ENCODE data around the gene RPL5. TPM values are rescaled to one million over a fixed set of nuclear protein-coding genes. Genes with fewer than 3 reads are reported as not detected.
"Not testable (repeated sequence)": the region's sequence is repeated elsewhere in the genome, so short reads cannot be mapped to it uniquely, and the experiment has no call there.

Gene RPL5
- total RNA-seq, result 252 TPM

DNA sequence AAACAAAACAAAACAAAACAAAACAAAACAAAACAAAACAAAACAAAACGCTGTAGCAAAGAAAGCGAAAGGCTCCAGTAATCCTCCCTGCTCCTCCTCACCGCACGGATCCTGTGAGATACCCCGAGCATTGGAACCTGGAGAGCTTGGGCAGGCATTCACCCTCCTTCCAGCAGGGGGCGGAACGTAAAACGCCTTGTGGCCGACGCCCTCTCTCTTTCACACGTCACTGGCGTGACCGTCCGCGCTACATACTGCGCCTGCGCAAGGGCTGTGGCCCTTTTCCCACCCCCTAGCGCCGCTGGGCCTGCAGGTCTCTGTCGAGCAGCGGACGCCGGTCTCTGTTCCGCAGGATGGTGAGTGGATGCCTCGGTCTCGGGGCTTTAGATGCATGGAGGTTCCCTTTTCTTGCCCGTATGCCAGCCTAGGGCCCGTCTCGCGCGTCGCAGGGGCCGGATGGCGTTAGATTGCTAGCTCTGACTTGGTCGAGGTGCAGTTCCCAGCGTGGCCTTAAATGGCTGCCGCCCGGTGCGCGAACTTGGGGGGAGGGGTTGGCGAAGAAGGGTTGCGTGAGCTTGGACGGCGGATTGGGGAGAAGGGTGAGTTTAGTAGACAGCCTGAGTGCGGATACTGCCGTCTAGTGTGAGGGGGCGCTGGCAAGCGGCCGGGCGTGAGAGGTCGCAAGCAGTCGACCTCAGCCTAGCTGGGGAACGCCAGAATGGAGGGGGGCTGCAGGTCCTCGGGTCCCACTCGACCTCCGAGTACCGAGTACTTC is at the start of gene RPL5:
RPL5 (plus strand) TSS at position 279 of the 775 bp plus-strand sequence; CDS start at position 354, 75 bp downstream.
- DNase-seq (ENCODE audit: low spot score), result peak; percentile 98

GRCh38 chr1:92783550-92783949 is 48.3 kb upstream of the RPL5 start:
- not testable (repeated sequence) for ATAC-seq; DNase-seq (ENCODE audit: low spot score)

More for the DNA sequence above, at the start of gene RPL5:
- ATAC-seq, result peak; percentile 96

DNA sequence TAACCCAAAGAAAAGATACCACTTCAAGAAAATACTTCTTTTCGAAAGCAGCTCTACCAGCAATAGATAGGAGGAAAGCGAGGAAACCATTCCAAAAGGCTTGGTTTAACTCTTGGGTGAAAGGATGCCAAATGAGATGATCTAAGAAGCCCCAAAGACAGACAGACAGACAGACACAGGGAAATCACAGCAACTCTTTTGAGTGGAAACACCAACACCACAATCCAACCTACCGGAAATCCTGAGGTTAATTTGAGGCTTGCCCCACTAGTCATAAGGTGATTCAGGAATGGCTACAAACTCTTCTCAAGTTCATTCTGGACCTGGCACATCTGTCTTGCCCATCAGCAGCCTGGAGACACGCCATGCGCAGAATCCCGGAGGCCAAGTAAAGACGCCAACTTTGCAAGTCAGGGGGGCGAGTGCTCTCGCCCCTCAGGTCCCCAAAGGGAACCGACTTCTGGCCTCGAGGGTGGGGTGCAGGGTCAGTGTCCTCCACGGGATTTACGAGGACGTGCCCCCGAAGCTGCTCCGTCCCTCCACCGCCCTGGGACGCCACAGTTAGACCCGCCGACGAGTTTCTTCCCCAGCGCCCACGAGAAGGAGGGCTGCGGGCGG is 47.7 kb upstream of the RPL5 start:
- no peak for DNase-seq (ENCODE audit: low spot score)
- peak; percentile 6 for ATAC-seq

DNA sequence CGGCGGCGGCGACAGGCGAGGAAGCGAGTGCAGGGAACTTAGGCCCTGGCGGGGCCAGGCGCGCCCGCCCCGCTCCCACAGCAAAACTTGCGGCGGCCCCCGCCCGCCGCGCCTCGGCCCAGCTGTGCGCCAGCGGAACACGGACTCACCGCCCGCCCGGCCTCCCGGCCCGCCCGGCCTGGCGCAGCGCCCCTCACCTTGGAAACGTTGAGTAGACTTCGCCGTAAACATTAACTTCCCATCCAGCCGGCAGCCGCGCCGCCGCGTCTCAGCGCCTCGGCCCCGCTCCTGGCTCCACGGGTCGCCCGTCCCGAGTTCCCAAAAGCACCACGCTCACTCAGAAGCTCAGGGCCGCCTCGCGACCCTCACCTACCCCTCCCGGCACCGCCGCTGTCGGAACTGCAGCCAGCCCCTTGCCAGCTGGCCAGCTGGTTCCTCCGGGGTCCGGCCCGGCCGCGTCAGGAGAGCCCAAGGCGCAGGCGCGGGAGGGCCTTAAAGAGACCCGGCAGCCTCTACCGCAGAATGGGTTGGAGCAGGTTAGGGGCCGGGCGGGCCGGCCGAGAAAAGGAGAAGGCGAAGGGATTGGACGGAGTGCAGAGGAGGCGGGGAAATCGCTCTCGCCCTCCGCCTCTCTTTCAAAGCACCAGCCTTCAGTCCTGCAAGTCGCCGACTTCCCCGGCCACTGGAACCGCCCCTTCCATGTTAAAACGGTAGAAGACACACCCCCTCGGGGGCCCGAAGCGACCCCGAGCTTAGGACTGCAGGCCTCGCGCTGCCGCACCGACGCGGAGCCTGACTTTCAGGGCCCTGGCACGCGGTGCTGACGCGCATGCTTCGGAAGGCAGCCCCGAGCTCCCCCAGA is 47.0 kb upstream of the RPL5 start, which contains the start of gene EVI5:
EVI5 (minus strand) TSS at position 470 of the 862 bp plus-strand sequence. CDS start 48,562 bp downstream, outside the sequence.
- ATAC-seq (peak; percentile 92), DNase-seq (ENCODE audit: low spot score) (peak; percentile 96)

DNA sequence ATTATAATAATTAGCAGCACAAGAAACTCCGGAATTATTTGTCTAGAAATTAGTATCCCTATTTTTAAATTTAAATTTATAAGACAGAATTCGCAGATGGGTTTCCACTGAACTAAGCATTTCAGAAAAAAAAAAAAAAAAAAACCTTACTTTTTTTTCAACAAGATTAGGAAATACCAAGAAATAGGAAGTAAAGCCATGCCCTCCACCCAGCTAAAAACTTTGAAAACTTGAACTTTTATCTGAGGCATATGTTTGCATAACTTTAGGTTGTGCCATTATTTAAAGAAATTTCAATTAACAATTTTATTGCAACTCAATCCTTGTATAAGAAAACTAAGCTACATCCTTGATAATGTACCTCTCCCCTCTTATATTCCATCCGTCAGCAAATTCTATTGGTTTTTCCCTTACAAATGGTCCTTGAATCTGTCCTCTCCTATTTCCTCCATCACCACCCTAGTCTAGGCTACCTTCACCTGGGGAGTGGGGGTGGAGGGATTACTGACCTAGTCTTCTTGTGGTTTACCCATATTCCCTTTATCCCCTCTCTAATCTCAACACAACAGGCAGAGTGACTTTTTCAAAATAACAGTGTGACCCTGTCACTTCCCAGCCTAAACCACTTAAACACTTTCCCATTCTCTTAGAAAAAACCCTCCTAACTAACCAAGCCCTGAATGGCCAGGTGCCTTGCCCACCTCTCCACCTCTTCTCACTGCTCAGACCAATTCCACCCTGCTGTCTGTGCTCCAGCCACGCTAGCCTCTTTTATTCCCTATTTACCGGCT is 45.5 kb upstream of the RPL5 start:
- DNase-seq (ENCODE audit: low spot score), result no peak
- no peak for ATAC-seq

DNA sequence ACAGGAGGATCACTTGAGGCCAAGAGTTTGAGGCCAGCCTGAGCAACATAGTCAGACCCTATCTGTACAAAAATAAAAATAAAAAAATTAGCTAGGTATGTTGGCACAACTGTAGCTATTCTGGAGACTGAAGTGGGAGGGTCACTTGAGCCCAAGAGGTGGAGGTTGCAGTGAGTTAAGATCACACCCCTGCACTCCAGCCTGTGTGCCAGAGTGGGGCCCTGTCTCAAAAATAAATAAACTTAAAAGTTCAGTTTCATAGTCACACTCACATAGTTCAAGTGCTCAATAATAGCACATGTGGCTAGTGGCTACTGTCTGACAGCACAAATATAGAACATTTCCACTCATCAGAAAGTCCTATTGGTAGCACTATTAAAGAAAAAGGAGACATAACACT is 41.8 kb upstream of the RPL5 start:
- ATAC-seq, result no peak

GRCh38 chr1:92790867-92791266 is 41.0 kb upstream of the RPL5 start:
- no peak for DNase-seq (ENCODE audit: low spot score)
- no peak for ATAC-seq

More for the DNA sequence above, 41.8 kb upstream of the RPL5 start:
- DNase-seq (ENCODE audit: low spot score), result no peak

- DNase-seq (ENCODE audit: low spot score), result no peak
- ATAC-seq, result no peak
These were observed 40.3 kb upstream of the RPL5 start for GRCh38 chr1:92791487-92792066.

GRCh38 chr1:92792340-92792782 is 39.5 kb upstream of the RPL5 start:
- no peak for DNase-seq (ENCODE audit: low spot score)
- no peak for ATAC-seq

GRCh38 chr1:92795166-92795565 is 36.7 kb upstream of the RPL5 start:
- DNase-seq (ENCODE audit: low spot score) (no peak), ATAC-seq (no peak)

DNA sequence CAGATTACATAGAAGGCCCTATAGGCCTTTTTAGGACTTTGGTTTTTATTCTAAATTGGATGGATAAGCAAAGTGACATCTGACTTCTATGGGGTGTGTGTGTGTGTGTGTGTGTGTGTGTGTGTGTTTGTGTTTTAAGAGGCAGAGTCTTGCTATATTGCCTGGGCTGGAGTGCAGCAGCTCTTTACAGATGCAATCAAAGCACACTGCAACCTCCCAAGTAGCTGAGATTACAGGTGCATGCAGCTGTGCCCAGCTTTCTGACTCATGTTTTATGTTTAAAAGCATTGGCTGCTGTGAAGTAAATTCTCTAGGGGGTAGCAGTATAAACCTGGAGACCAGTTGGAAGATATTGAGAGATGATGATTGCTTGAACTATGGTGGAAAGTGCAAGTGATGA is 34.5 kb upstream of the RPL5 start:
- ATAC-seq (no peak), DNase-seq (ENCODE audit: low spot score) (no peak)

- no peak for ATAC-seq
These were observed 33.9 kb upstream of the RPL5 start for GRCh38 chr1:92797961-92798360.

GRCh38 chr1:92803140-92803887 is 28.5 kb upstream of the RPL5 start:
- no peak for DNase-seq (ENCODE audit: low spot score)
- ATAC-seq, result no peak

More at GRCh38 chr1:92797961-92798360, 33.9 kb upstream of the RPL5 start:
- no peak for DNase-seq (ENCODE audit: low spot score)

- DNase-seq (ENCODE audit: low spot score) (no peak), ATAC-seq (peak; percentile 81)
These were observed 27.1 kb upstream of the RPL5 start for GRCh38 chr1:92804721-92805201.

- no peak for DNase-seq (ENCODE audit: low spot score)
- ATAC-seq, result no peak
These were observed 26.6 kb upstream of the RPL5 start for GRCh38 chr1:92805216-92805615.

DNA sequence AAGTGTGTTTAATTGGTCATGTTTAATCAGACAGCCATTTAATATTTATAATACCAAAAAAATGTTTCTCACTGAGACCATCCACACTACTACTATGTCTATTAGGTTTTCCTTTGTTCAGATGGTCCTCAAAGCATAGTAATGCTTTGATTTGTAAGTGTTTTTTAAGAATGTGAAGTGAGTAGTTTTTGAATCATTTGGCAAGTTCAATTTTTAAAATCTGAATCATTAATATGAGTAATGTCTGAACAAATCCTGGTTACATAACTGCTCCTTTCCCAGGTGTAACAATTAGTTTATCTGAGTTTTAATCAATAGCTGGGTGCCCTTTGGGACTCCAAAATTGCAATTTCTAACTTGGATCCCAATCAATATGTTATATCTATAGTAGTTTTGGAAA is 23.5 kb upstream of the RPL5 start:
- DNase-seq (ENCODE audit: low spot score) (no peak), ATAC-seq (no peak)

GRCh38 chr1:92816732-92817131 is 15.1 kb upstream of the RPL5 start:
- no peak for DNase-seq (ENCODE audit: low spot score)
- ATAC-seq, result no peak

- ATAC-seq (peak; percentile 67), DNase-seq (ENCODE audit: low spot score) (no peak)
These were observed 14.6 kb upstream of the RPL5 start for GRCh38 chr1:92817137-92817697.
